SK-N-MC (cell line): ENCODE measurements around the gene CD46.

Experiments
- EZH2 ChIP-seq: fragments of 200-600 bp; sonication (generic); IDR thresholded peaks from one replicate; pipeline ENCODE4 v1.6.1; 2017; ENCODE audit warnings: antibody characterized with exemption
- POLR2AphosphoS5 ChIP-seq: IDR thresholded peaks from 2 replicates; pipeline ENCODE4 v1.6.1; 2012; ENCODE audit warnings: mild to moderate bottlenecking, low read depth, low read length, borderline replicate concordance

DNA sequence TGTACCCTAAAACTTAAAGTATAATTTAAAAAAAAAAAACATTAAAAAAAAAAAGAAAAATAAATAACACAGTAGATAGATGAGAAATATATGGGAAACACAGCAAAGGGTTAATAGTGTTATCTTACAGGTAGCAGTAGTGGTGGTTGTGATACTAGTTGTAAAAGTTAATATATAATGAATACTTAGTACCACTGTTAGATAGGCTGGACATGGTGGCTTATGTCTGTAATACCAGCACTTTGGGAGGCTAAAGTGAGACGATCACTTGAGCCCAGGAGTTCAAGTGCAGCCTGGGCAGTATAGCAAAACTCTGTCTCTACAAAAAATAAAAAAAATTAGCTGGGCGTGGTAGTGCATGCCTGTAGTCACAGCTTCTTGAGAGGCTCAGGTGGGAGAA, 32.6 kb upstream of the CD46 start:
- TF ChIP-seq EZH2 (no peak), POLR2AphosphoS5 (no peak)
